Stomach (tissue), 9 donors: ENCODE results near the gene TMEM178A. TPM values are rescaled to one million over a fixed set of nuclear protein-coding genes. Genes with fewer than 3 reads are reported as not detected.

Source experiments
- DNase-seq, 2 donors: peaks; one replicate each; pipeline versions ENCODE4 v3.0.0 to v3.0.0-alpha.2; 2013 to 2019
- H3K27ac ChIP-seq, 5 donors: fragments of 200-600 bp in 4 of 5; sonication (generic) in 4 of 5; one replicate each; pipeline ENCODE4 v1.5.1; 2013 to 2019; ENCODE audit warnings: mild to moderate bottlenecking in 1 of 5, moderate library complexity in 1 of 5
- H3K27me3 ChIP-seq, 3 donors: fragments of 200-600 bp; sonication (generic); one replicate each; pipeline ENCODE4 v1.5.1; 2017 to 2019; ENCODE audit warnings: mixed run types in 1 of 3
- H3K36me3 ChIP-seq, 4 donors: fragments of 200-600 bp; sonication (generic); 1 replicate in 3 of 4; 2 replicates in 1 of 4; pipeline ENCODE4 v1.5.1; 2016 to 2019
- H3K4me1 ChIP-seq, 4 donors: fragments of 200-600 bp; sonication (generic); one replicate each; pipeline ENCODE4 v1.5.1; 2016 to 2019
- H3K4me3 ChIP-seq, 4 donors: fragments of 200-600 bp; sonication (generic) in 3 of 4; one replicate each; pipeline ENCODE4 v1.5.1; 2016 to 2019; ENCODE audit warnings: mild to moderate bottlenecking in 1 of 4
- H3K9me3 ChIP-seq, 4 donors: fragments of 200-600 bp; sonication (generic); one replicate each; pipeline ENCODE4 v1.5.1; 2016 to 2019
- CTCF ChIP-seq, 7 experiments: fragments of 450-650 bp in 4 of 7; fragments of 200-600 bp in 3 of 7; sonication (generic) in 3 of 7; IDR thresholded peaks; one replicate each; pipeline ENCODE4 v1.5.1; 2016 to 2019; ENCODE audit warnings: antibody characterized with exemption in 7 of 7, control low read depth in 2 of 7, mild to moderate bottlenecking in 1 of 7
- EP300 ChIP-seq: sonication (generic); formaldehyde crosslinking; IDR thresholded peaks from one replicate; pipeline ENCODE4 v1.6.1; 2017; ENCODE audit warnings: antibody characterized with exemption
- POLR2A ChIP-seq, 4 donors: fragments of 450-650 bp; IDR thresholded peaks; one replicate each; pipeline ENCODE4 v1.6.1; 2016; ENCODE audit warnings: antibody characterized with exemption in 4 of 4, control low read depth in 2 of 4, mild to moderate bottlenecking in 1 of 4, moderate library complexity in 1 of 4
- POLR2AphosphoS5 ChIP-seq, 3 donors: sonication (generic); formaldehyde crosslinking; IDR thresholded peaks; one replicate each; pipeline ENCODE4 v1.6.1; 2016; ENCODE audit warnings: antibody characterized with exemption in 3 of 3
- WGBS, 5 donors: extraction: QIAGEN DNeasy Blood & Tissue Kit in 3 of 5; methylation state at CpG; one replicate each; pipeline versions ENCODE4 v1.1.5 to v1.1.7; 2013 to 2018; 5-methylcytosine and 5-hydroxymethylcytosine counted together
- intact Hi-C: fragments of 100-400 bp; cut with DNase I; formaldehyde crosslinking; loops from one replicate; pipeline ENCODE4 v1.15.1; 2023; ENCODE audit warnings: low total_unique reads
- polyA plus RNA-seq, 3 donors: library from polyadenylated mRNA; stranded (reverse); fragments of 200-250 nt; gene quantifications; one replicate each; pipeline ENCODE4 v1.2.3, GENCODE V29; 2013
- total RNA-seq, 5 donors: library from RNA; depleted of rRNA; stranded (reverse); fragments of >200 nt; gene quantifications; one replicate each; pipeline versions ENCODE4 v1.1.0 to v1.2.3, GENCODE V29; 2014 to 2016
- donor health status: healthy with polysubstance abuse.
- donor health status: Bipolar disorder and iron deficiency.
- donor health status: healthy.

The TMEM178A gene
- total and polyA plus RNA-seq, 8 donors, result 0.62 to 36.5 (median 4.4) TPM

- Histone ChIP-seq H3K27ac (no peak overlapping the region), H3K9me3 (no peaks in the 10 kb centered on the region), H3K4me1 (no peaks in the 10 kb centered on the region), H3K36me3 (no peaks in the 10 kb centered on the region), H3K4me3 (no peak overlapping the region), H3K27me3 (no peaks in the 10 kb centered on the region)
- DNase-seq, result no peak
- TF ChIP-seq EP300 (no peak), CTCF (IDR thresholded peaks at IDR 0.05) (no peak), POLR2AphosphoS5 (IDR thresholded peaks at IDR 0.05) (no peak), POLR2A (IDR thresholded peaks at IDR 0.05) (no peak)
- intact Hi-C loops, result no loop called here
- 81 to 93% (median 91%) methylated on average over 3 of the region's 3 CpGs for WGBS, 5 donors
Observed at GRCh38 chr2:39715822-39716221, 50.1 kb downstream of the TMEM178A start.

GRCh38 chr2:39717067-39717466, 51.4 kb downstream of the TMEM178A start:
- Histone ChIP-seq H3K9me3 (no peaks in the 10 kb centered on the region), H3K4me3 (no peak overlapping the region), H3K27ac (no peak overlapping the region), H3K36me3 (no peaks in the 10 kb centered on the region), H3K27me3 (no peaks in the 10 kb centered on the region), H3K4me1 (no peaks in the 10 kb centered on the region)
- intact Hi-C loops, result no loop called here
- no peak for DNase-seq
- TF ChIP-seq POLR2AphosphoS5 (IDR thresholded peaks at IDR 0.05) (no peak), POLR2A (IDR thresholded peaks at IDR 0.05) (no peak), EP300 (no peak), CTCF (IDR thresholded peaks at IDR 0.05) (no peak)
- WGBS, 5 donors, result 95 to 96% (median 95%) methylated on average over 12 of the region's 12 CpGs

- Histone ChIP-seq H3K27ac (no peak overlapping the region), H3K4me1 (no peaks in the 10 kb centered on the region), H3K9me3 (no peaks in the 10 kb centered on the region), H3K4me3 (no peak overlapping the region), H3K27me3 (no peaks in the 10 kb centered on the region), H3K36me3 (no peaks in the 10 kb centered on the region)
- TF ChIP-seq EP300 (no peak), POLR2A (IDR thresholded peaks at IDR 0.05) (no peak), CTCF (IDR thresholded peaks at IDR 0.05) (no peak), POLR2AphosphoS5 (IDR thresholded peaks at IDR 0.05) (no peak)
- 38 to 54% (median 52%) methylated on average over 9 of the region's 9 CpGs for WGBS, 5 donors
- DNase-seq, result no peak
- intact Hi-C loops, result no loop called here
Observed at GRCh38 chr2:39718483-39718882, 52.8 kb downstream of the TMEM178A start.

GRCh38 chr2:39719317-39719716, 53.6 kb downstream of the TMEM178A start:
- DNase-seq, result no peak
- intact Hi-C loops, result no loop called here
- Histone ChIP-seq H3K9me3 (no peaks in the 10 kb centered on the region), H3K27ac (no peak overlapping the region), H3K4me3 (no peak overlapping the region), H3K4me1 (no peaks in the 10 kb centered on the region), H3K36me3 (no peaks in the 10 kb centered on the region), H3K27me3 (no peaks in the 10 kb centered on the region)
- WGBS, 5 donors, result 79 to 86% (median 86%) methylated on average over 8 of the region's 8 CpGs
- no peak for TF ChIP-seq POLR2AphosphoS5 (IDR thresholded peaks at IDR 0.05)
- no peak for TF ChIP-seq POLR2A (IDR thresholded peaks at IDR 0.05)
- no peak for TF ChIP-seq CTCF (IDR thresholded peaks at IDR 0.05)
- no peak for TF ChIP-seq EP300
